Mucosa of rectum (tissue), 2 donors: ENCODE measurements around the gene ABCD1.
"Not testable (repeated sequence)": the region's sequence is repeated elsewhere in the genome, so short reads cannot be mapped to it uniquely, and the experiment has no call there.

Experiments used
- H3K27ac ChIP-seq, 2 donors: one replicate each; pipeline ENCODE4 v1.7.0; 2013; ENCODE audit warnings: inconsistent platforms in 2 of 2, low read depth in 2 of 2, low read length in 2 of 2
- H3K27me3 ChIP-seq, 2 donors: one replicate each; pipeline ENCODE4 v1.7.0; 2013; ENCODE audit warnings: low read length in 2 of 2; ENCODE audit not compliant: control insufficient read depth in 2 of 2, insufficient read depth in 2 of 2
- H3K36me3 ChIP-seq, 2 donors: one replicate each; pipeline ENCODE4 v1.7.0; 2013; ENCODE audit warnings: low read length in 2 of 2; ENCODE audit not compliant: control insufficient read depth in 2 of 2, insufficient read depth in 2 of 2
- H3K4me1 ChIP-seq, 2 donors: one replicate each; pipeline ENCODE4 v1.7.0; 2013; ENCODE audit warnings: low read length in 2 of 2, mild to moderate bottlenecking in 1 of 2; ENCODE audit not compliant: control insufficient read depth in 2 of 2, insufficient read depth in 2 of 2
- H3K4me3 ChIP-seq, 2 donors: one replicate each; pipeline ENCODE4 v1.7.0; 2013; ENCODE audit warnings: low read length in 2 of 2
- H3K9ac ChIP-seq, 2 donors: one replicate each; pipeline ENCODE4 v1.7.0; 2013; ENCODE audit warnings: low read length in 2 of 2, low read depth in 1 of 2, mild to moderate bottlenecking in 1 of 2
- H3K9me3 ChIP-seq, 2 donors: one replicate each; pipeline ENCODE4 v1.7.0; 2013; ENCODE audit warnings: low read length in 2 of 2; ENCODE audit not compliant: control insufficient read depth in 2 of 2
- donor health status: healthy.
- donor health status: Normal muscosa, but diverticular disease.

ABCD1 gene

GRCh38 chrX:153724252-153725038, at the start of gene ABCD1, which contains the start of gene BCAP31:
Gene ABCD1, plus strand, starts transcription at chrX:153724856. Its CDS starts 411 bp downstream, at chrX:153725267.
Gene BCAP31, minus strand, starts transcription at chrX:153724387. Its CDS starts 1,143 bp downstream, at chrX:153723244.
- Histone ChIP-seq H3K4me1 (peaks cover 40 to 42% of the 10 kb centered on the region in 2 donors), H3K9ac (peak within 1 kb of the TSS; percentile 78 to 79), H3K36me3 (peaks cover 8 to 13% of the 10 kb centered on the region in 2 donors), H3K27ac (peak within 1 kb of the TSS; percentile 87 to 92), H3K27me3 (no peaks in the 10 kb centered on the region), H3K9me3 (no peaks in the 10 kb centered on the region), H3K4me3 (peak within 1 kb of the TSS; percentile 67 to 74)

- Histone ChIP-seq H3K4me1 (no peaks in the 10 kb centered on the region), H3K4me3 (no peak overlapping the region), H3K36me3 (no peaks in the 10 kb centered on the region), H3K9ac (no peak overlapping the region), H3K27me3 (no peaks in the 10 kb centered on the region), H3K9me3 (no peaks in the 10 kb centered on the region), H3K27ac (no peak overlapping the region)
Observed at GRCh38 chrX:153681175-153681574, 43.5 kb upstream of the ABCD1 start.

GRCh38 chrX:153683486-153683885, 41.2 kb upstream of the ABCD1 start:
- H3K9me3 ChIP-seq, H3K27me3 ChIP-seq, H3K9ac ChIP-seq: not testable (repeated sequence)

DNA sequence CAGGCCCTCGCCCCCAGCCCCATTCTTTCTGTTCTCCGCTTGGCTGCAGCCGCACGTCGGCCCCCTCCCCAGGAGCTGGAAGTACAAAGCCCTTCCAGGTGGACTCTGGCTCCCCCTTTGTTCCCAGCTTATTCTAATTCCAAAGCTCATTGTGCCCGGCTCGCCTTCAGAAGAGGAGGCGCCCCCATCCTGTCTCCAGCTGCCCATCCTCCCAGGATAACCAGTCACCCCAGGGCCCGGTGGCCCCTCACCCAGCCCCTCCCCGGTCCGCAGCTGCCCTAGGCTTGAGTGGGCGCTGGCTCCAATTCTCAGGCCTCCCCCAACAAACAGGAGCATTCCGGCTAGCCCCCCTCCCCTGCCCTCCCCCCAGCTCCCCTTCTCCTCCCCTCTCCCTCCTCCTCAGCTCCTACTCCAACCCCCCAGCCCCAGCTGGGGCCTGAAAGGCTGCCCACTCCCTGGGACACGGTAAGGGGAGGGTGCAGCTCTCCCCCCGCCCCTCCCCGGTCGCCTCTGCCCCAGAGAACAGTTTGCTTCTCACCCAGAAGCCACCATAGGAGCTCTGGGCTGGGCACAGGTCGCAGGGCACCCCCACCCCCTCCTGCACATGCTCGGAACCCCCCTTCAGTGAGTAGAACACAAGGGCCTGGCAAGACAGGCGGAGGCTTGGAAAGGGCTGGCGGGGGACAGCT, 40.0 kb upstream of the ABCD1 start:
- H3K36me3 ChIP-seq: no peaks in the 10 kb centered on the region
- no peak overlapping the region for H3K4me3 ChIP-seq
- H3K9ac ChIP-seq: no peak overlapping the region
- no peaks in the 10 kb centered on the region for H3K27me3 ChIP-seq
- H3K27ac ChIP-seq: no peak overlapping the region
- no peaks in the 10 kb centered on the region for H3K4me1 ChIP-seq
- no peaks in the 10 kb centered on the region for H3K9me3 ChIP-seq

More at GRCh38 chrX:153683486-153683885, 41.2 kb upstream of the ABCD1 start:
- not testable (repeated sequence) for H3K27ac ChIP-seq, H3K4me1 ChIP-seq, H3K36me3 ChIP-seq, H3K4me3 ChIP-seq

DNA sequence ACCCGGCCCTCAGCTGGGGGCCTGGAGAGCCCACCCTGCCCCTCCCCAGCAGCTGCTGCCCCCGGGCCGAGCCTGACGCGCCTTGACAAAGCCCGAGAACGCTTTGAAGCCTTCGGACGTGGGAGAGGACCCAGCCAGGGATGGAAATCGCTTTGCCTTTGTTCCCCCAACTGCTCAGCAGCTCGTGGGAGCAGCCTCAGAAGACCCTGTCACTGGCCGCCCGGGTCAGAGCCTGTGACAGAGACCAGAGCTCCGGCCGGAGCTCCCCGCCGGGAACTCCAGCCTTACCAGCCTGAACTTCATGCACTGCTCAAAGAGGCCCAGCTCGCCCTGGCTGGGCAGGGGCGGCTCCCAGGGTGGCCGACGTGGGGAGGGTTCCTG, 39.5 kb upstream of the ABCD1 start:
- Histone ChIP-seq H3K4me1 (peaks cover 0 to 3% of the 10 kb centered on the region in 2 donors), H3K9ac (no peak overlapping the region), H3K9me3 (no peaks in the 10 kb centered on the region), H3K4me3 (no peak overlapping the region), H3K27ac (no peak overlapping the region), H3K27me3 (no peaks in the 10 kb centered on the region), H3K36me3 (no peaks in the 10 kb centered on the region)

- Histone ChIP-seq H3K27ac (no peak overlapping the region), H3K4me3 (no peak overlapping the region), H3K4me1 (peaks cover 0 to 3% of the 10 kb centered on the region in 2 donors), H3K27me3 (no peaks in the 10 kb centered on the region), H3K36me3 (no peaks in the 10 kb centered on the region), H3K9ac (no peak overlapping the region), H3K9me3 (no peaks in the 10 kb centered on the region)
Observed at GRCh38 chrX:153685751-153686696, 38.6 kb upstream of the ABCD1 start.

GRCh38 chrX:153686711-153687110, 37.9 kb upstream of the ABCD1 start:
- no peaks in the 10 kb centered on the region for H3K36me3 ChIP-seq
- H3K27me3 ChIP-seq: no peaks in the 10 kb centered on the region
- no peak overlapping the region for H3K4me3 ChIP-seq
- peak overlapping the region in 1 of 2 donors; percentile 69 for H3K9ac ChIP-seq
- peaks cover 0 to 3% of the 10 kb centered on the region in 2 donors for H3K4me1 ChIP-seq
- peak overlapping the region in 1 of 2 donors; percentile 61 for H3K27ac ChIP-seq
- H3K9me3 ChIP-seq: no peaks in the 10 kb centered on the region

- Histone ChIP-seq H3K36me3 (no peaks in the 10 kb centered on the region), H3K4me3 (peak within 1 kb of the TSS; percentile 41 to 58), H3K27me3 (no peaks in the 10 kb centered on the region), H3K27ac (peak within 1 kb of the TSS; percentile 52 to 61), H3K9me3 (no peaks in the 10 kb centered on the region), H3K9ac (peak within 1 kb of the TSS in 1 of 2 donors; percentile 69), H3K4me1 (peaks cover 0 to 3% of the 10 kb centered on the region in 2 donors)
Observed at GRCh38 chrX:153687121-153688039, 37.3 kb upstream of the ABCD1 start, which contains the start of gene SLC6A8. Gene SLC6A8, plus strand, starts transcription at chrX:153687926. Its CDS starts 649 bp downstream, at chrX:153688575.

DNA sequence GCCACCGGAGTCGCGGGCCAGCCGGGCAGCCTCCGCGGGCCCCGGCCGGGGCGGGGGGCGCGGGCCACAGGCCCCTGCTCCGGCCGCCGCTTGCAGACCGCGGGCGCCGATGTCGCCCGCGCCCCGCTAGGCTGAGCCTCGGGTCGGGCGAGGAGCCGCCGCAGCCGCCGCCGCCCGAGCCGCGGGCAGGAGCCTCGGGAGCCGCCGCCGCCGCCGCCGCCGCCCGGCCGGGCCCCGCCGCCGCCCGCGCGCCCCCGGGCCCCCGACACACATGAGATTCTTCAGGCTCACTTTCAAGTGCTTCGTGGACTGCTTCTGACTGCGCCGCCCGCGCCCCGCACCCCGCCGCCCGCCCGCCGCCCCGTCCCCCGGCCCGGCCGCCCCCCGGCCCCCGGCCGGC, 36.6 kb upstream of the ABCD1 start:
- Histone ChIP-seq H3K4me1 (peaks cover 0 to 3% of the 10 kb centered on the region in 2 donors), H3K36me3 (no peaks in the 10 kb centered on the region), H3K4me3 (no peak overlapping the region), H3K27me3 (no peaks in the 10 kb centered on the region), H3K9me3 (no peaks in the 10 kb centered on the region), H3K9ac (no peak overlapping the region), H3K27ac (no peak overlapping the region)
